Right ventricle myocardium superior (tissue), 1 donor: ENCODE measurements around the gene OR5K3. TPM values are rescaled to one million over a fixed set of nuclear protein-coding genes. Genes with fewer than 3 reads are reported as not detected.
"Not testable (repeated sequence)": the region's sequence is repeated elsewhere in the genome, so short reads cannot be mapped to it uniquely, and the experiment has no call there.

Experiments
- ATAC-seq: fragments of 200-7000 bp; cut with Tn5 transposase; one replicate; pipeline ENCODE4 v1.9.1; 2020; ENCODE audit warnings: mild to moderate bottlenecking; ENCODE audit not compliant: poor library complexity
- DNase-seq: peaks from one replicate; pipeline ENCODE4 v3.0.0-alpha.2; 2020
- intact Hi-C: fragments of 100-400 bp; cut with DNase I; formaldehyde crosslinking; loops from one replicate; pipeline ENCODE4 v1.11.2; 2022
- long read RNA-seq: library from polyadenylated mRNA; unstranded; transcript quantifications from one replicate; pipeline ENCODE4 v2.0.0, GENCODE V29; 2021
- total RNA-seq: library from RNA; stranded (reverse); fragmentation: NEBNext Ultra II Directional; extraction: Animal tissue kit (Norgen Biotek cat#: 25700); gene quantifications from one replicate; pipeline ENCODE4 v1.2.1, GENCODE V29; 2021
- donor health status: DM: no; HTN: yes; CAD: no; lungs with severe emphysema.

The OR5K3 gene
- total RNA-seq = not detected
- long read RNA-seq = 0 reads

- ATAC-seq = no peak
- no peak for DNase-seq
- intact Hi-C loops = no loop called here
Observed at GRCh38 chr3:98390366-98390765, at the start of gene OR5K3. OR5K3 (plus strand) TSS chr3:98390666; CDS start chr3:98390666, 0 bp downstream.

- intact Hi-C loops = no loop called here
- DNase-seq (no peak), ATAC-seq (no peak)
Observed at GRCh38 chr3:98341758-98342157, 48.7 kb upstream of the OR5K3 start.

GRCh38 chr3:98343647-98344507 lies 46.6 kb upstream of the OR5K3 start:
- intact Hi-C loops = no loop called here
- ATAC-seq (no peak), DNase-seq (no peak)

GRCh38 chr3:98350082-98350481 lies 40.4 kb upstream of the OR5K3 start:
- no peak for ATAC-seq
- intact Hi-C loops = no loop called here

GRCh38 chr3:98353554-98353953 lies 36.9 kb upstream of the OR5K3 start, which contains the start of gene OR5K4:
OR5K4 (plus strand) TSS chr3:98353854; CDS start chr3:98353854, 0 bp downstream.
- intact Hi-C loops = no loop called here
- no peak for ATAC-seq

More at GRCh38 chr3:98350082-98350481, 40.4 kb upstream of the OR5K3 start:
- no peak for DNase-seq

GRCh38 chr3:98359250-98359649 lies 31.2 kb upstream of the OR5K3 start:
- intact Hi-C loops = no loop called here
- no peak for ATAC-seq
- DNase-seq = no peak

More at GRCh38 chr3:98353554-98353953, 36.9 kb upstream of the OR5K3 start, which contains the start of gene OR5K4:
- no peak for DNase-seq

GRCh38 chr3:98359993-98360675 lies 30.3 kb upstream of the OR5K3 start:
- DNase-seq = no peak

GRCh38 chr3:98360681-98361080 lies 29.8 kb upstream of the OR5K3 start:
- DNase-seq (no peak), ATAC-seq (no peak)
- intact Hi-C loops = no loop called here

More at GRCh38 chr3:98359993-98360675, 30.3 kb upstream of the OR5K3 start:
- ATAC-seq = no peak
- intact Hi-C loops = no loop called here

- no peak for DNase-seq
- intact Hi-C loops = no loop called here
- no peak for ATAC-seq
Observed at GRCh38 chr3:98361289-98361688, 29.2 kb upstream of the OR5K3 start.

GRCh38 chr3:98367464-98368246 lies 22.8 kb upstream of the OR5K3 start:
- no peak for DNase-seq
- ATAC-seq = no peak
- intact Hi-C loops = no loop called here

GRCh38 chr3:98371186-98371585 lies 19.3 kb upstream of the OR5K3 start:
- DNase-seq = no peak
- intact Hi-C loops = no loop called here
- no peak for ATAC-seq

GRCh38 chr3:98371853-98372252 lies 18.6 kb upstream of the OR5K3 start:
- no peak for ATAC-seq
- DNase-seq = no peak
- intact Hi-C loops = no loop called here

- no peak for DNase-seq
- intact Hi-C loops = no loop called here
- ATAC-seq = no peak
Observed at GRCh38 chr3:98372445-98372844, 18.0 kb upstream of the OR5K3 start.

GRCh38 chr3:98376631-98377030 lies 13.8 kb upstream of the OR5K3 start:
- no peak for ATAC-seq
- intact Hi-C loops = no loop called here

GRCh38 chr3:98388147-98388546 lies 2.3 kb upstream of the OR5K3 start:
- no peak for DNase-seq
- intact Hi-C loops = no loop called here
- no peak for ATAC-seq

More at GRCh38 chr3:98376631-98377030, 13.8 kb upstream of the OR5K3 start:
- DNase-seq = no peak

GRCh38 chr3:98395101-98395500 lies 4.6 kb downstream of the OR5K3 start:
- DNase-seq = no peak
- ATAC-seq = no peak
- intact Hi-C loops = no loop called here

GRCh38 chr3:98396482-98396881 lies 6.0 kb downstream of the OR5K3 start:
- intact Hi-C loops, ATAC-seq, DNase-seq: not testable (repeated sequence)

- intact Hi-C loops = no loop called here
- DNase-seq (no peak), ATAC-seq (no peak)
Observed at GRCh38 chr3:98398513-98398912, 8.0 kb downstream of the OR5K3 start.

- intact Hi-C loops = no loop called here
- ATAC-seq (no peak), DNase-seq (no peak)
Observed at GRCh38 chr3:98402507-98402906, 12.0 kb downstream of the OR5K3 start.
